ENCODE data around the gene ANGPTL8.

Gene ANGPTL8

DNA sequence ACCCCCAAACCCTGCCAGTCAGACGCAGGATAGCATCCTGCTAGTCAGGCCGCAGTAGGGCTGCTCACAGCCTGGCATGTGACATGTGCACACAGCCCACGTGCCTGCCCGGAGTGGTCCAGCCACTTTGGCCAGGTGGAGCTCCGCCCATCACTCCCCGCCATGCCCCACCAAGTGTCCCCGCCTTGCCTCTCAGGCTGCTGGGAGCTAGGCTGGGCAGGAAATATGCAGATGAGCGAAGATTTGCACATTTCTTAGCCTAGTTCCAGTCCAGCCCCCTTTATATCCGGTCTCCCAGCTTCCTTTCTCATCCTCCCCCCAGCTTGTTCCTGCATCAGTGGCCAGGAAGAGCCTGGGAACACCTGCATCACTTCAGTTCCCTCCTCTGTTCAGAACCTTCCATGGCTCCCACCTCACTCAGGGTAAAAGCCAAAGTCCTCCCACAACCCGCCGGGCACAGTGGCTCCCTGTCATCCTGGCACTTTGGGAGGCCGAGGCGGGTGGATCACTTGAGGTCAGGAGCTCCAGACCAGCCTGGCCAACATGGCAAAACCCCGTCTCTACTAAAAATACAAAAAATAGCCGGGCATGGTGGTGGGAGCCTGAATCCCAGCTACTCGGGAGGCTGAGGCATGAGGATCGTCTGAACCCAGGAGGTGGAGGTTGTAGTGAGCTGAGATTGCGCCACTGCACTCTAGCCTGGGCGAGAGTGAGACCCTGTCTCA, 25.2 kb downstream of the ANGPTL8 start:
- DNase-seq, result no peak

DNA sequence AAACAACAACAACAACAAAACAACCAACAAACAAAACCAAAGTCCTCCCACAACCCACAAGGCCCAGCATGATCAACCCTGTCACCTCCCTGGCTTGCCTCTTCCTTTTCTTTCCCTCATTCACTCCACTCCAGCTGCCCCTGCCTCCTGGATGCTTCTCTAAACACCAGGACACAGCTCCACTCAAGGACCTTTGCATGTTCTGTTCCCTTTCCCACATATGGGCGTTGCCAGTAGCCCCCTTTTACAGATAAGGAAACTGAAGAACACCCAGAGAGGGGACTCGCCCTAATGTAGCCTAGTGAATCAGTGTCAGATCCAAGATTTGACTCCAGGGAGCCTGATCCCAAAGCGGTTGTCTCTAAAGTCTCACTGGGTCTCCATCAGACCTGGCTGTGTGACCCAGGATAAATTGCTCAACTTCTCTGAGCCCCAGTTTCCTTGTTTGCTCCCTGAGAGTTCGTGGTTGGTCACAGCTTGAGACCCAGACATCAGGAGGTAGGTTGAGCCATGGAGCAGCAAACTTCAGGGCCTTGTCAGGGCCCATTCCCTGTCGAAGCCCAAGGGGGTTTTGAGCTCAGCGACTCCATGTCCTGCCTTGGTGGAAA, 25.9 kb downstream of the ANGPTL8 start:
- DNase-seq, result no peak

DNA sequence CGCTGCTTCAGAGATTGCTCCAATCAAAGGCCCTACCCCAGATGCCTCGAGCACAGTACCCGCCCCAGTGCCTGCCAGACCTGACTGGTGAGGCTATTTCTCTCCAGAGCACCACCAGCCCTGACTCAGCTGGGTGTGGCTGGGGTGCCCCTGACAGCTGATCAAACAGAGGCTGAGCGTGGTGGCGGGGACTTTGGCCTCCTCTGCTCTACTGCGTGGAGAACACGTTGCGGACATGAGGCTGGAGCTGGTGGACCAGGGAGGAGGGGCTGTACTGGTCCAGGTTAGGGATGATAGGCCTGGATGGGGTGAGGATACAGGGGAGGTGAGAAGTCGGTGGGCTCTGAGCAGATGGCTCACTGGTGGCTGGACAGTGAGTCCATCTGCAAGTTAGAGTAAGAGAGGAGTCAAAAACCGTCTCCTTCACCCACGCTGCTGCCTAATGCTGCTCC, 26.4 kb downstream of the ANGPTL8 start:
- DNase-seq, result no peak

DNA sequence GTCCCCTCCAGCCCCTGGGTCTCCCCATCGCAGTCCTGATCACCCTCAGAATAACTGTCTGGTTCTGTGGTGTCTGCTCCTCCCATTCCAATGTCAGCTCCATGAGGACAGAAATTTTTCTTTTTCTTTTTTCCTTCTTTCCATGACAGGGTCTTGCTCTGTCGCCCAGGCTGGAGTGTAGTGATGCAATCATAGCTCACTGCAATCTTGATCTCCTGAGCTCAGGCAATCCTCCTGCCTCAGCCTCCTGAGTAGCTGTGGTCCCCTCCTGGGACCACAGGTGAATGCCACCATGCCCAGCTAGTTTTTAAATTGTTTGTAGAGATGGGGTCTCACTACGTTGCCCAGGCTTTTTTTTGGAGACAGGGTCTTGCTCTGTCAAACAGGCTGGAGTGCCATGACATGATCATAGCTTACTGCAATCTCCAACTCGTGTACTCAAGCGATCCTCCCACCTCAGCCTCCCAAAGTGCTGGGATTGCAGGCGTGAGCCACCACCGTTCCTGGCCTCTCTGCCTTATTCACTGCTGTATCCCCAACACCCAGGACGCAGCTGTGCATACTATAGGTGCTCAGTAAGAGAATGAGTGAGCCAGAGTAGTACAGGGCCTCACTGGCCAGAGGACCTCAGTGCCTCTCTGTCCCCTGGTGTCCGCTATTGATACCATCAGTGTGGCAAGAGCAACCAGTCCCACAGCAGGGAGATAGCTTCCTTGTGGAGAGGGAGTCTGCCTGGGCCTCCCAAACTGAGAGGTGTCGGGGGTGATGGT, 28.1 kb downstream of the ANGPTL8 start:
- no peak for DNase-seq

DNA sequence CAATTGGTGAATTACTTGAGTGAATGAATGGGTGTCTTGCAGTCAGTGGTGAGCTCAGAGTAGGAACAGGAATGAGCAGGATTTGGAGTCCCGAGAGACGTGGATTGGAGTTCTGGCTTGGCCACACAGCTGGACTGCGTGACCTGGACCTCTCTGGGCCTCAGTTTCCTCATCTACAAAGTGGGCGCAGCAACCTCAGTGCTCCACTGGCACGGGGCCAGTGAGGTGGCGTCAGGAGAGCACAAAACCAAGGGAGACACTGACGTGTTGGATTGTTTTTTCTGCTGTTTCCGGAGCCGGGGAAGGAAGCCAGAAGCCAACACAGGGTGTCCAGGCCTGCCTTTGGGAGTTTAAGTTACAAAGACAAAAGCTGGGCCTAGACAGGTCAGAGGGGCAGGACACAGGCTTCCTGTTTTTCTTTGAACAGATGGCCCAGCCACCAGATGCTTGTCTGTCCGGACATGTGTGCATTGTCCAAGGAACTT, 29.4 kb downstream of the ANGPTL8 start:
- no peak for DNase-seq

DNA sequence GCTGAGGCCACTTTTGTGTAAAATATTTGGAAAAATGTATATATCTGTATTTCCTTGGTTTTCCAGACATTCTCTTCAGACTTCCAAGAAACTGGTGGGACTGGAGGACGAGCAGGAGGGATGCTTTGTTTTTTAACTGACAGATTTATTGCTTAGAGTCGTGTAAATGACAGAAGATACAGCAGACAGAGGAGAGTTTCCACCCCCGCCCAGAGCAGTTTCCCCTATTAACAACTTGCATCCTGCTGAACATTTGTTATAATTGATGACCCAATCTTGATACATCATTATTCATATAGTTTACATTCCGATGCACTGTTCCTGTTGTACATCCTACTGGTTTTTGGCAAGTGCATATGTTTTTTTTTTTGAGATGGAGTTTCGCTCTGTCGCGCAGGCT, 30.0 kb downstream of the ANGPTL8 start:
- DNase-seq, result no peak

DNA sequence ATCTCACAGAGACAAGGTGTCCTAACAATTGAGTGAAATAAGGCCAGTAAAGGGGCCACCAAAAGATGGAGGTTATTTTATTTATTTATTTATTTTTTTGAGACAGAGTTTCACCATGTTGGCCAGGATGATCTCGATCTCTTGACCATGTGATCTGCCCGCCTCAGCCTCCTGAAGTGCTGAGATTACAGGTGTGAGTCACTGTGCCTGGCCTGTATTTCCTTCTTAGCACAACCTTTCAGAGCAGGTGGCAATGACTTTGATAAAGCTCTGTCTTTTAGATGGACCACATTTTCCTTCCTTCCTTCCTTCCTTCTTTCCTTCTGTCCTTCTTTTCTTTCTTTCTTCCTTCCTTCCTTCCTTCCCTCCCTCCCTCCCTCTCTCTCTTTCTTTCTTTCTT, 33.9 kb downstream of the ANGPTL8 start:
- no peak for DNase-seq

DNA sequence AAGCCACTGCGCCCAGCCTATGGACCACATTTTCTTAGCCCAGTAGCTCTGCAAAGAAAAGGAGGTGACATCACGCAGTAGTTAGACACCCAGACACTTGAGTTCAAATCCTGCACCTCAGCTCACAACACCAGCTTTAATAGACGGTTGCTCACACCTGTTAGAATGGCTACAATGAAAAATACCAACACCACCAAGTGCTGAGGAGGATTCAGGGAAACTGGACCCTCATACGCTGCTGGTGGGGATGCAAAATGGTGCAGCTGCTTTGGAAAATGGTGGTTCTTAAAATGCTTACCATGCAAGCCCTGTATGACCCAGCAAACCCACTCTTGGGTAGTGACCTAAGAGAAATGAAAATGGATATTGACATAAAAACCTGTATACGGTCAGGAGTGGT, 34.6 kb downstream of the ANGPTL8 start:
- DNase-seq, result no peak

DNA sequence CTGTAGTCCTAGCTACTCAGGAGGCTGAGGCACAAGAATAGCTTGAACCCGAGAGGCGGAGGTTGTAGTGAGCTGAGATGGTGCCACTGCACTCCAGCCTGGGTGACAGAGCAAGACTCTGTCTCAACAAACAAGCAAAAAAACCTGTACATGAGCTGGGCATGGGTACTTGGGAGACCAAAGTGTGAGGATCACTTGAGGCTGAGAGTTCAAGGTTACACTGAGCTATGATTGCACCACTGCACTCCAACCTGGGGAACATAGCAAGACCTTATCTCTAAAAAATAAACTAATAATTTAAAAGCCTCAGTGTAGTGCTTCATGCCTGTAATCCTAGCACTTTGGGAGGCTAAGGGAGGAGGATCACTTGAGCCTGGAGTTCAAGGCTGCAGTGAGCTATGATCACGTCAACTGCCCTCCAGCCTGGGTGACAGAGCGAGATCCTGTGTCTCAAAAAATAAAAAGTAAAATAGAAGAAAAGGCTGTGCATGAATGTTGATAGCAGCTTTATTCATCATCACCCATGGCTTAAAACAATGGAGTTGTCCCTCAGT, 35.2 kb downstream of the ANGPTL8 start:
- no peak for DNase-seq

DNA sequence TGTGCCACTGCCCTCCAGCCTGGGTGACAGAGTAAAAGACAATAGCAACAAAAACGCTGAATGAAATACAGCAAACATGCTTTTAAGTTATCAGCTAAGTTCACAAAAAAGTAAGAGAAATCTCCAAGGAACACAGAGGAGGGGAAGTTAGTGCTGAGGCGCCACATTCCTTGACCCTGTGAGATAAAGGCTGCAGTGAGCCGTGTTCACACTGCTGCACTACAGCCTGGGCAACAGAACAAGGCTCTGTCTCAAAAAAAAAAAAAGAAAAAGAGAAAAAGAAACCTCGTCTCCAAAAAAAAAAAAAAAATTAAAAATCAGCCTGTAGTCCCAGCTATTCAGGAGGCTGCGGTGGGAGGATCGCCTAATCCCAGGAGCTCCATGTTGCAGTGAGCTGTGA, 39.3 kb downstream of the ANGPTL8 start:
- DNase-seq, result no peak

DNA sequence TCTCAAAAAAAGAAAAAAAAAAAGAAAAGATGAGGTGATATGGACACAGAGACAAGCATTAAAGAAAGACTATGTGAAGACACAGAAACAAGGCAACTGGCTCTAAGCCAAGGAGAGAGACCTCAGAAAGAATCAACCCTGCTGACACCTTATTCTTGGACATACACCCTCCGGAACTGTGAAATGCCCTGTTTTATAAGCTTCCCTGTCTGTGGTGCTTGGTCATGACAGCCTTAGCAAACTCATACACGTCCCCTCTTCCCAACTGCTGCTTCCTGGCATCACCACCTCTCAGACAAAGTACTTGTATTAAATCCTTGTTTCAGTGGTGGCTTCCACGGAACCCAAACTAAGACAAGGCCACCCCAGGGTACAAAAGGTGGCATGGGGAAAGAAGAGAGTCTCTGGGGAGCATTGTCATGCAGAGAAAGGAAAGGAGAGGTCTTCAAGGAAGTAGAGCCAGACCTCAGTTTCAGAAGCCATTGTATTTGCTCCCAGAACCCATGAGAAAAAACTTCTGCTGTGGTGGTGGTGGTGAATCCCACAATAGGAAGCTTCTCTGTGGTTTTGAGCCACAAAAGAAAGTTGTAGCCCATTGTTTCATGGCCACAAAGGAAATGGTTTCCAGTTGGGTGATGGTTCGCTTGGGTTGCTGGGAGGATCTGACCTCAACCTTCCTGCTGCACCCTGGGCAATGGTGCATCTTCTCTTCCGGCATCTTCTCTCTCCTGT, 40.3 kb downstream of the ANGPTL8 start:
- DNase-seq, result no peak

DNA sequence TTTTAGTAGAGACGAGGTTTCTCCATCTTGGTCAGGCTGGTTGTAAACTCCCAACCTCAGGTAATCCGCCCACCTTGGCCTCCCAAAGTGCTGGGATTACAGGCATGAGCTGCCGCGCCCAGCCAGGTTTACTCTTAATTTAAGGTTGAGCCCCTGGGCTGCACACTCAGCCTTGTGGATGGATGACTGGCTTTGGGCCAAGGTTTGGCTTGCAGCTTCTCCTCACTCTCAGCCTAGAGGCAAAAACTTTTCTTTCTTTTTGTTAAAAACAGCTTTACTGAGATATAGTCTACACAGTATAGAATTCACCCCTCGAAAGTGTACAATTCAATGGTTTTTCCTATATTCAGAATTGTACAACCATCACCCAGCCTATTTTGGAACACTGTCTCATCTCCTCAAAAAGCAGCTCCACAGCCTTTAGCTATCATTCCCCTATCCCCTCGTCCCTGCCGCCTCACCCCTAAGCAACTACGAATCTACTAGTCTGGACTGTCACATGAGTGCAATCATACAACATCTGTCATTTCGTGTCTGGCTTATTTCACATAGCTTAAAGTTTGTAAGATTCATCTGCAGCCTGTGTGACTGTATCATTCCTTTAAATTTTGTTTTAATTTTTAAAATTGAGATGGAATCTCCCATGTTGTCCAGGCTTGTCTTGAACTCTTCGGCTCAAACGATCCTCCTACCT, 42.1 kb downstream of the ANGPTL8 start:
- DNase-seq, result no peak

DNA sequence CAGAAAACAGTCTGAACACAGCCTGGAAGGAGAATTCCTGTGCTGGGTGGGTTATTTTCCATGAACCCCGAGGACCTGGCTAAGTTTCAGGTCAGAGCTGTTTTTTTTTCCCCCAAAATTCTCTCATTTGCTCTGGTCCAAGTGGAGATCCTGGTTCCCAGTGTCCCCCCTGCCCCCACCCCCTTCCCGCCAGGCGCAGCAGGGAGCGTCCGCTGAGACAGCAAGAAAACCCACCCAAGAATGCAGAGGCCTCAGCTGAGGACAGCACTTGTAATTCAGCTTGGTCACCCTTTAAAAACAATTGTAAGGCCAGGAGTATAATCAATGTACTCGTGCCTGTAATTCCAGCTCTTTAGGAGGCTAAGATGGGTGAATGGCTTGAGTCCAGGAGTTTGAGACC, 45.1 kb downstream of the ANGPTL8 start:
- no peak for DNase-seq

DNA sequence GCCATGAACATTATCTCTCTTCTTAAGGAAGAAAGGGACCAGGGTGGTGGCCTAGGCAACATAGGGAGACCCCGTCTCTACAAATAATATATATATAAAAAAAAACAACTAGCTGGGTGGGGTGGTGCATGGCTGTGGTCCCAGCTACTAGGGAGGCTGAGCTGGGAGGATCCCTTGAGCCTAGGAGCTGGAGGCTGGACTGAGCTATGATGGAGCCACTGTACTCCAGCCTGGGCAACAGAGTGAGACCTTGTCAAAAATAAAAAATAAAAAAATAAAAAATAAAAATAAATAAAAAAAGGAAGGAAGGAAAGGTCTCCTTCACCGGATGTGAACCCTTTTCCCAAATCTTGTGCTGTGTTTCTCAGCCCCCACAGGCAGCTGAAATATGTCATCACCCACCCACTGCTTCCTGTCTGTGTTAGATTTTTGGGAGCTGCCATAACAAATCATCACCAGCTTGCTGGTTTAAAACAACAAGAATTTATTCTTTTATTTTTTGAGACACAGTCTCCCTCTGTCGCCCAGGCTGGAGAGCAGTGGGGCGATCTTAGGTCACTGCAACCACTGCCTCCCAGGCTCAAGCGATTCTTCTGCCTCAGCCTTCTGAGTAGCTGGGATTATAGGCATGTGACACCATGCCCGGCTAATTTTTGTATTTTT, 47.0 kb downstream of the ANGPTL8 start:
- no peak for DNase-seq

DNA sequence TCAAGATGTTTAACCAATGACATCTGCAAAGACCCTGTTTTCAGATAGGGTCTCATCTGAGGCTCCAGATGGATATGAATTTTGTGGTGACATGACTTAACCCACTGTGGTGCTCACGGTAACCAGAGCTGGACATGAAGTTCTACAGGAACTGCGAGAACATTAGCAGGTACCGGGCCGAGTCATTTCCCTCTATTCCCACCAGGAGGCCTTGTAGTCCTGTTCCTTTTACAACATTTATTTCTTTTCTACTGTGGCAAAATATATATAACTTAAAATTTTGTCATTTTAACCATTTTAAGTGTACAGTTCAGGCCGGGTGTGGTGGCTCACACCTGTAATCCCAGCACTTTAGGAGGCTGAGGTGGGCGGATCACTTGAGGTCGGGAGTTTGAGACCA, 48.9 kb downstream of the ANGPTL8 start:
- DNase-seq, result no peak

DNA sequence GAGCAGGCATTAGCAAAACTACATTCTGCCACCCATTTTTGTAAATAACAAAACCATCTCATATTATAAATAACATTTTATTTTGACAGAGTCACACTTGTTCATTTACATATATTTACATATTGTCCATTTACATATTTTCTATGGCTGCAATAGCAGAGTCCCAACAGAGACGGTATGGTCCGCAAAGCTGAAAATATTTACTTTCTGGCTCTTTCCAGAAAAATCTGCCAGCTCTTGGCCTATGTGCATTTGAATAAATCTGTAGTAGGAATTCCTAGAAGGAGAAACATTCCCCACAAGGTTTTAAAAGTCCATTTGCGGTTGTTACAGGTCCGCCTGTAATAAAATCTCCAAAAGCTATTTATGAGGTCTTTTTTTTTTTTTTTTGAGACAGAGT, 50.8 kb downstream of the ANGPTL8 start:
- DNase-seq, result no peak

DNA sequence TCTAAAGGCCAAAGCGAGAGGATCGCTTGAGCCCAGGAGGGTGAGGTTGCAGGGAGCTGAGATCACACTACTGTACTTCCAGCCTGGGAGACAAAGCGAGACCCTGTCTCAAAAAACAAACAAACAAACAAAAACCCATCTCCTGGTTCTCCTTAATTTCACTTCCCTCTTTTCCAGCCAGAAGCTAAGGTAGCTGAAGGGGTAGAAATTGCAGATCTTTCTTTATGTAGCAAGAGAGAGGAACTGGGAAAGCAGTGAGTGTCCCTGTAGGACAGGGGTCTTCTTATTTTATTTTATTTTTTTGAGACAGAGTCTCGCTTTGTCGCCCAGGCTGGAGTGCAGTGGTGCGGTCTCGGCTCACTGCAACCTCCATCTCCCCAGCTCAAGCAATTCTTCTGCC, 52.0 kb downstream of the ANGPTL8 start:
- DNase-seq, result no peak

All from activated CD4-positive, alpha-beta T cell treated with anti-CD3 and anti-CD28 coated beads, Interleukin-2, amount 50 U/mL, for 4 hours (primary cell).